K562 (cell line): ENCODE data around the gene G6PC3. TPM values are rescaled to one million over a fixed set of nuclear protein-coding genes. Genes with fewer than 3 reads are reported as not detected.

ENCODE experiments used
- BRCA1 ChIP-seq, 2 experiments: fragments of 450-650 bp in 1 of 2; sonication (generic) in 1 of 2; formaldehyde crosslinking in 1 of 2; IDR thresholded peaks; 2 replicates each; pipeline versions ENCODE4 v1.5.0 to v1.6.1; 2017 to 2020; ENCODE audit warnings: mild to moderate bottlenecking in 1 of 2, missing genetic modification reagents in 1 of 2
- CC2D1A ChIP-seq: fragments of 450-650 bp; IDR thresholded peaks from 2 replicates; pipeline ENCODE4 v1.6.1; 2017; ENCODE audit warnings: mild to moderate bottlenecking
- EHMT2 ChIP-seq: fragments of 450-650 bp; IDR thresholded peaks from 2 replicates; pipeline ENCODE4 v1.6.1; 2018; ENCODE audit warnings: antibody characterized with exemption
- GTF2E2 ChIP-seq: fragments of 200-800 bp; sonication (Bioruptor generic); IDR thresholded peaks from 2 replicates; pipeline ENCODE4 v1.6.1; 2016; ENCODE audit warnings: missing genetic modification characterization, missing compliant biosample characterization
- HDAC2 ChIP-seq: fragments of 450-650 bp; IDR thresholded peaks from 2 replicates; pipeline ENCODE4 v1.6.1; 2016; ENCODE audit warnings: mild to moderate bottlenecking
- HMGN3 ChIP-seq: IDR thresholded peaks from 2 replicates; pipeline ENCODE4 v1.6.1; 2011; ENCODE audit warnings: borderline replicate concordance, low read depth, mild to moderate bottlenecking, mixed read lengths, low read length; ENCODE audit not compliant: insufficient read length; ENCODE audit errors: extremely low read depth
- KAT8 ChIP-seq: fragments of 450-650 bp; IDR thresholded peaks from 2 replicates; pipeline ENCODE4 v1.6.1; 2016; ENCODE audit warnings: low read depth, mild to moderate bottlenecking
- MBD1 ChIP-seq: fragments of 250-450 bp; sonication (Bioruptor Pico); IDR thresholded peaks from 2 replicates; pipeline ENCODE4 v1.8.0; 2022; ENCODE audit warnings: inconsistent platforms
- MECOM ChIP-seq: fragments of 250-450 bp; sonication (Bioruptor Pico); IDR thresholded peaks from 2 replicates; pipeline ENCODE4 v1.8.0; 2022; ENCODE audit warnings: inconsistent platforms
- MTA1 ChIP-seq: fragments of 450-650 bp; IDR thresholded peaks from 2 replicates; pipeline ENCODE4 v1.6.1; 2017; ENCODE audit warnings: borderline replicate concordance
- REST ChIP-seq, 2 experiments: fragments of 450-650 bp; formaldehyde crosslinking in 1 of 2; IDR thresholded peaks; 2 replicates each; pipeline versions ENCODE4 v1.4.0 to v1.6.1; 2014 to 2020; ENCODE audit warnings: mild to moderate bottlenecking in 2 of 2, borderline replicate concordance in 1 of 2, low read depth in 1 of 2
- ZBTB1 ChIP-seq: sonication (generic); formaldehyde crosslinking; IDR thresholded peaks from 2 replicates; pipeline ENCODE4 v1.8.1; 2023; ENCODE audit warnings: missing genetic modification reagents, low read depth, mild to moderate bottlenecking, borderline replicate concordance
- ZBTB7A ChIP-seq: IDR thresholded peaks from 2 replicates; pipeline ENCODE4 v1.6.1; 2011; ENCODE audit warnings: low read depth, mild to moderate bottlenecking, low read length, moderate library complexity, borderline replicate concordance; ENCODE audit not compliant: control insufficient read depth
- ZNF140 ChIP-seq: fragments of 250-450 bp; sonication (Bioruptor Pico); IDR thresholded peaks from 2 replicates; pipeline ENCODE4 v1.8.0; 2021; ENCODE audit warnings: moderate library complexity, mild to moderate bottlenecking, inconsistent platforms
- ZNF217 ChIP-seq: sonication (generic); formaldehyde crosslinking; IDR thresholded peaks from 2 replicates; pipeline ENCODE4 v1.8.0; 2022; ENCODE audit warnings: mild to moderate bottlenecking, missing genetic modification reagents
- ZNF280B ChIP-seq: fragments of 250-450 bp; sonication (Bioruptor Pico); IDR thresholded peaks from 2 replicates; pipeline ENCODE4 v1.5.1; 2021; ENCODE audit warnings: mild to moderate bottlenecking
- ZNF668 ChIP-seq: fragments of 250-450 bp; sonication (Bioruptor Pico); IDR thresholded peaks from 2 replicates; pipeline ENCODE4 v1.8.0; 2022; ENCODE audit warnings: mild to moderate bottlenecking, inconsistent platforms
- polyA plus RNA-seq, 8 experiments: library from polyadenylated mRNA; depleted of rRNA in 4 of 8; stranded (reverse) in 5 of 8; unstranded in 3 of 8; fragments of >200 nt; fragmentation: Nextera tagmentation in 2 of 8; fragmentation: Illumina TruSeq in 1 of 8; extraction: Ambion mirVana in 2 of 8; extraction: Trizol in 1 of 8; gene quantifications; 2 replicates each; pipeline versions ENCODE4 v1.2.1 to v1.2.3, GENCODE V29; 2011 to 2014; ENCODE audit warnings: inconsistent platforms in 1 of 8, missing spikeins in 1 of 8
- total RNA-seq, 7 experiments: library from RNA; depleted of rRNA in 6 of 7; stranded (reverse); fragments of >200 nt in 6 of 7; fragmentation: Illumina TruSeq in 2 of 7; extraction: Trizol in 2 of 7; gene quantifications; 2 replicates each; pipeline versions ENCODE4 v1.2.1 to v1.2.3, GENCODE V29; 2011 to 2021; ENCODE audit warnings: low replicate concordance in 1 of 7

G6PC3 gene
- total and polyA plus RNA-seq, 9 of the 15 experiments (the other 6 are each of a cell fraction or from before 2014, with no cell fraction given): 10.4 to 57.8 (median 31.1) TPM

GRCh38 chr17:44110823-44111633 lies 40.5 kb downstream of the G6PC3 start (continued):
- TF ChIP-seq REST (IDR thresholded peaks at IDR 0.05; ENCODE audit: borderline replicate concordance) (peak; percentile 13; the same call in 1 of the 2 replicates), REST (CRISPR knock-in tag; IDR thresholded peaks at IDR 0.05; ENCODE audit: low read depth) (no peak), CC2D1A (no peak), EHMT2 (no peak), HMGN3 (peak; percentile 83), ZNF280B (CRISPR knock-in tag) (no peak), GTF2E2 (tag) (no peak), ZNF217 (CRISPR knock-in tag) (no peak), ZBTB1 (CRISPR knock-in tag) (no peak), KAT8 (no peak), ZBTB7A (no peak), MBD1 (CRISPR knock-in tag) (no peak), HDAC2 (no peak), ZNF140 (no peak), MECOM (CRISPR knock-in tag) (no peak), MTA1 (no peak), ZNF668 (no peak), BRCA1 (IDR thresholded peaks at IDR 0.05) (no peak), BRCA1 (CRISPR knock-in tag; IDR thresholded peaks at IDR 0.05) (no peak)
